OCI-LY1 (cell line): ENCODE measurements around the gene NCAPG2.

Experiments used
- H2AFZ ChIP-seq: fragments of 200-600 bp; sonication (generic), shearing (Covaris generic); 2 replicates; pipeline ENCODE4 v1.6.0; 2014; ENCODE audit warnings: antibody characterized with exemption, mild to moderate bottlenecking, low read length
- H3F3A ChIP-seq: fragments of 200-600 bp; sonication (generic), shearing (Covaris generic); 2 replicates; pipeline ENCODE4 v1.6.0; 2014; ENCODE audit warnings: mild to moderate bottlenecking, antibody characterized with exemption, low read length, moderate library complexity; ENCODE audit not compliant: insufficient read depth
- H3K27ac ChIP-seq: fragments of 200-600 bp; sonication (generic); 2 replicates; pipeline ENCODE4 v1.5.1; 2014; ENCODE audit warnings: low read length, mixed run types, mild to moderate bottlenecking, low read depth; ENCODE audit not compliant: poor library complexity, severe bottlenecking
- H3K27me3 ChIP-seq: fragments of 200-600 bp; sonication (generic); 2 replicates; pipeline ENCODE4 v1.6.0; 2014; ENCODE audit warnings: antibody characterized with exemption, mild to moderate bottlenecking, low read length, moderate library complexity; ENCODE audit not compliant: insufficient read depth
- H3K36me3 ChIP-seq: fragments of 200-600 bp; sonication (generic); 2 replicates; pipeline ENCODE4 v1.6.1; 2014; ENCODE audit warnings: mild to moderate bottlenecking, antibody characterized with exemption, low read length, moderate library complexity, mixed read lengths; ENCODE audit not compliant: insufficient read depth
- H3K4me1 ChIP-seq: fragments of 200-600 bp; sonication (generic); 2 replicates; pipeline ENCODE4 v1.5.1; 2014; ENCODE audit warnings: mild to moderate bottlenecking, low read length, moderate library complexity; ENCODE audit not compliant: insufficient read depth, severe bottlenecking
- H3K4me2 ChIP-seq: fragments of 200-600 bp; sonication (generic), shearing (Covaris generic); 2 replicates; pipeline ENCODE4 v1.6.1; 2014; ENCODE audit warnings: low read length
- H3K4me3 ChIP-seq: fragments of 200-600 bp; sonication (generic); 2 replicates; pipeline ENCODE4 v1.5.1; 2014; ENCODE audit warnings: low read length, low read depth, mild to moderate bottlenecking, mixed read lengths; ENCODE audit not compliant: poor library complexity, severe bottlenecking
- H3K79me2 ChIP-seq: fragments of 200-600 bp; shearing (Covaris generic); 2 replicates; pipeline ENCODE4 v1.6.1; 2016; ENCODE audit warnings: mixed run types, low read length, mixed read lengths; ENCODE audit not compliant: insufficient read depth
- H3K9ac ChIP-seq: fragments of 200-600 bp; sonication (generic), shearing (Covaris generic); 2 replicates; pipeline ENCODE4 v1.6.1; 2014; ENCODE audit warnings: mild to moderate bottlenecking, low read length, mixed read lengths
- H3K9me2 ChIP-seq: fragments of 200-600 bp; sonication (generic), shearing (Covaris generic); 2 replicates; pipeline ENCODE4 v1.6.1; 2014; ENCODE audit warnings: low read depth, mild to moderate bottlenecking, low read length, mixed read lengths
- H3K9me3 ChIP-seq: fragments of 200-600 bp; shearing (Covaris generic); 2 replicates; pipeline ENCODE4 v1.6.1; 2014; ENCODE audit warnings: low read length, mixed read lengths
- H4K20me1 ChIP-seq: fragments of 200-600 bp; sonication (generic), shearing (Covaris generic); 2 replicates; pipeline ENCODE4 v1.6.0; 2016; ENCODE audit warnings: mild to moderate bottlenecking, low read length; ENCODE audit not compliant: insufficient read depth
- CTCF ChIP-seq: fragments of 200-600 bp; sonication (generic), shearing (Covaris generic); IDR thresholded peaks from 2 replicates; pipeline ENCODE4 v1.5.1; 2017; ENCODE audit warnings: mild to moderate bottlenecking, antibody characterized with exemption, low read length, moderate library complexity, mixed read lengths
- EZH2 ChIP-seq: fragments of 200-600 bp; sonication (generic), shearing (Covaris generic); IDR thresholded peaks from 2 replicates; pipeline ENCODE4 v1.8.0; 2017; ENCODE audit warnings: borderline replicate concordance, mixed run types, mild to moderate bottlenecking, antibody characterized with exemption, low read length, moderate library complexity, mixed read lengths

NCAPG2 gene

GRCh38 chr7:158745057-158745715, 40.6 kb upstream of the NCAPG2 start:
- Histone ChIP-seq H2AFZ (no peak overlapping the region), H3K9me2 (no peaks in the 10 kb centered on the region), H3K36me3 (peaks cover 13% of the 10 kb centered on the region; the same call in 1 of the 2 replicates), H3K79me2 (no peaks in the 10 kb centered on the region), H3K27ac (no peak overlapping the region), H3K4me1 (no peaks in the 10 kb centered on the region), H3K9ac (no peak overlapping the region), H3F3A (no peaks in the 10 kb centered on the region), H3K27me3 (no peaks in the 10 kb centered on the region), H3K9me3 (no peaks in the 10 kb centered on the region), H3K4me3 (no peak overlapping the region), H4K20me1 (no peaks in the 10 kb centered on the region), H3K4me2 (no peak overlapping the region)
- TF ChIP-seq CTCF (no peak), EZH2 (no peak)

GRCh38 chr7:158744070-158744469, 39.5 kb upstream of the NCAPG2 start:
- Histone ChIP-seq H3K9ac (no peak overlapping the region), H3K4me3 (no peak overlapping the region), H3K27me3 (no peaks in the 10 kb centered on the region), H2AFZ (no peak overlapping the region), H3K9me3 (no peaks in the 10 kb centered on the region), H3K36me3 (peaks cover 13% of the 10 kb centered on the region; the same call in 1 of the 2 replicates), H4K20me1 (no peaks in the 10 kb centered on the region), H3K79me2 (no peaks in the 10 kb centered on the region), H3K4me1 (no peaks in the 10 kb centered on the region), H3K9me2 (no peaks in the 10 kb centered on the region), H3K27ac (no peak overlapping the region), H3K4me2 (no peak overlapping the region), H3F3A (no peaks in the 10 kb centered on the region)
- no peak for TF ChIP-seq CTCF

GRCh38 chr7:158743219-158743618, 38.6 kb upstream of the NCAPG2 start:
- Histone ChIP-seq H3K36me3 (peaks cover 17% of the 10 kb centered on the region), H3K27me3 (no peaks in the 10 kb centered on the region), H4K20me1 (no peaks in the 10 kb centered on the region), H3K4me3 (no peak overlapping the region), H3K4me1 (no peaks in the 10 kb centered on the region), H3K9ac (no peak overlapping the region), H3K4me2 (no peak overlapping the region), H3F3A (no peaks in the 10 kb centered on the region), H3K27ac (no peak overlapping the region), H2AFZ (no peak overlapping the region), H3K9me2 (no peaks in the 10 kb centered on the region), H3K9me3 (no peaks in the 10 kb centered on the region), H3K79me2 (no peaks in the 10 kb centered on the region)
- no peak for TF ChIP-seq CTCF
- no peak for TF ChIP-seq EZH2
